Activated B cell treated with CpG ODN at 0.5 μM for 24 hours (primary cell): ENCODE data around the gene SPACDR. TPM values are rescaled to one million over a fixed set of nuclear protein-coding genes. Genes with fewer than 3 reads are reported as not detected.

Source experiments
- ATAC-seq: fragments of 200-7000 bp; cut with Tn5 transposase; one replicate; pipeline ENCODE4 v1.10.0; 2021; ENCODE audit warnings: low read depth, mild to moderate bottlenecking, moderate library complexity
- CTCF ChIA-PET: fragments of 350-600 bp; sonication (Branson Sonifier 250); formaldehyde crosslinking; loops from one replicate; lab custom pipeline; 2021; ENCODE audit warnings: antibody characterized with exemption; lab: Charles Lee
- POLR2A ChIA-PET: fragments of 350-600 bp; sonication (Branson Sonifier 250); formaldehyde crosslinking; loops from one replicate; lab custom pipeline; 2021; ENCODE audit warnings: antibody characterized with exemption; lab: Charles Lee
- DNase-seq: peaks from one replicate; pipeline ENCODE4 v3.0.0; 2022
- H3K27ac Mint-ChIP-seq: one replicate; pipeline ENCODE4 v1.8.0; 2020; ENCODE audit warnings: mixed read lengths
- H3K27me3 Mint-ChIP-seq: one replicate; pipeline ENCODE4 v1.8.0; 2021; ENCODE audit warnings: mixed read lengths
- H3K36me3 Mint-ChIP-seq: one replicate; pipeline ENCODE4 v1.8.0; 2021; ENCODE audit warnings: low read depth, mixed read lengths
- H3K4me1 Mint-ChIP-seq: one replicate; pipeline ENCODE4 v1.8.0; 2021; ENCODE audit warnings: mixed read lengths
- H3K4me3 Mint-ChIP-seq: one replicate; pipeline ENCODE4 v1.8.0; 2020; ENCODE audit warnings: mild to moderate bottlenecking, mixed read lengths
- H3K9me3 Mint-ChIP-seq: one replicate; pipeline ENCODE4 v1.8.0; 2020; ENCODE audit warnings: mixed read lengths
- CTCF ChIP-seq: fragments of 200-600 bp; IDR thresholded peaks from one replicate; pipeline ENCODE4 v1.8.0; 2022; ENCODE audit warnings: antibody characterized with exemption, mild to moderate bottlenecking
- intact Hi-C: fragments of 100-400 bp; cut with micrococcal nuclease; formaldehyde crosslinking; loops from one replicate; pipeline ENCODE4 v1.15.1; 2024
- total RNA-seq: library from RNA; stranded (reverse); gene quantifications from 2 replicates; pipeline ENCODE4 v1.2.3, GENCODE V29; 2022

SPACDR gene
- total RNA-seq, 1 donor from 2014 or later, result 2.3 TPM

- ChIA-PET CTCF (interaction anchor here (1.4 kb wide), 1 partner anchor 11 kb away, joined by 6 read pairs; no protein-coding TSS in a partner anchor), POLR2A (no interaction called here)
- Mint-ChIP-seq H3K27me3 (no peaks in the 10 kb centered on the region), H3K9me3 (no peaks in the 10 kb centered on the region), H3K27ac (peak overlapping the region; percentile 36), H3K4me1 (peaks cover 7% of the 10 kb centered on the region), H3K4me3 (no peak overlapping the region), H3K36me3 (peaks cover 14% of the 10 kb centered on the region)
- no peak for TF ChIP-seq CTCF
- intact Hi-C loops, result no loop called here
- DNase-seq (no peak), ATAC-seq (no peak)
Measured at GRCh38 chr7:100418930-100419659, 45.0 kb downstream of the SPACDR start.

- CTCF ChIA-PET, result interaction anchor here (1.9 kb wide), 1 partner anchor 8 kb away, joined by 14 read pairs; no protein-coding TSS in a partner anchor
- peaks cover 7% of the 10 kb centered on the region for H3K36me3 Mint-ChIP-seq
- POLR2A ChIA-PET, result interaction anchor here (1.9 to 2.7 kb wide), 2 partner anchors 13 to 19 kb away, joined by 5 to 12 read pairs; partner anchors contain the start of gene ZCWPW1
- DNase-seq (no peak), ATAC-seq (no peak)
- H3K9me3 Mint-ChIP-seq, result no peaks in the 10 kb centered on the region
- H3K27ac Mint-ChIP-seq, result no peak overlapping the region
- H3K4me1 Mint-ChIP-seq, result peaks cover 17% of the 10 kb centered on the region
- intact Hi-C loops, result no loop called here
- no peaks in the 10 kb centered on the region for H3K27me3 Mint-ChIP-seq
- TF ChIP-seq CTCF, result no peak
- H3K4me3 Mint-ChIP-seq, result no peak overlapping the region
Measured at GRCh38 chr7:100415448-100415847, 48.6 kb downstream of the SPACDR start.

GRCh38 chr7:100413889-100414288 is 50.2 kb downstream of the SPACDR start:
- Mint-ChIP-seq H3K4me1 (peaks cover 10% of the 10 kb centered on the region), H3K36me3 (peaks cover 7% of the 10 kb centered on the region), H3K9me3 (no peaks in the 10 kb centered on the region), H3K27ac (no peak overlapping the region), H3K4me3 (no peak overlapping the region), H3K27me3 (no peaks in the 10 kb centered on the region)
- ATAC-seq (no peak), DNase-seq (no peak)
- CTCF ChIA-PET, result interaction anchor here (1.6 kb wide), 1 partner anchor 281 kb away, joined by 4 read pairs; no protein-coding TSS in a partner anchor
- POLR2A ChIA-PET, result interaction anchor here (0.6 to 1.9 kb wide), 3 partner anchors 15 to 49 kb away, joined by 3 to 13 read pairs (median 3); partner anchors contain the start of gene ZCWPW1
- no peak for TF ChIP-seq CTCF
- intact Hi-C loops, result no loop called here

- no peak for TF ChIP-seq CTCF
- Mint-ChIP-seq H3K36me3 (peaks cover 7% of the 10 kb centered on the region), H3K4me3 (no peak overlapping the region), H3K27ac (peak overlapping the region; percentile 3), H3K9me3 (no peaks in the 10 kb centered on the region), H3K27me3 (no peaks in the 10 kb centered on the region), H3K4me1 (peaks cover 10% of the 10 kb centered on the region)
- ChIA-PET POLR2A (interaction anchor here (1.0 to 1.9 kb wide), 2 partner anchors 15 to 48 kb away, joined by 3 to 13 read pairs; partner anchors contain the start of gene ZCWPW1), CTCF (interaction anchor here (1.6 kb wide), 1 partner anchor 281 kb away, joined by 4 read pairs; no protein-coding TSS in a partner anchor)
- intact Hi-C loops, result no loop called here
- no peak for DNase-seq
- peak; percentile 34 for ATAC-seq
Measured at GRCh38 chr7:100413346-100413745, 50.7 kb downstream of the SPACDR start.

GRCh38 chr7:100411101-100411500 is 53.0 kb downstream of the SPACDR start:
- CTCF ChIA-PET, result interaction anchor here (1.0 kb wide), 2 partner anchors 151 to 278 kb away, joined by 3 read pairs; no protein-coding TSS in a partner anchor
- peaks cover 5% of the 10 kb centered on the region for H3K36me3 Mint-ChIP-seq
- H3K9me3 Mint-ChIP-seq, result no peaks in the 10 kb centered on the region
- H3K4me1 Mint-ChIP-seq, result peaks cover 17% of the 10 kb centered on the region
- no peak overlapping the region for H3K4me3 Mint-ChIP-seq
- no peak for ATAC-seq
- TF ChIP-seq CTCF, result no peak
- H3K27ac Mint-ChIP-seq, result no peak overlapping the region
- POLR2A ChIA-PET, result interaction anchor here (0.7 kb wide), 1 partner anchor 261 kb away, joined by 5 read pairs; no protein-coding TSS in a partner anchor
- H3K27me3 Mint-ChIP-seq, result no peaks in the 10 kb centered on the region
- intact Hi-C loops, result no loop called here
- DNase-seq, result no peak
